ENCODE results near the gene MYLK. TPM values are rescaled to one million over a fixed set of nuclear protein-coding genes. Genes with fewer than 3 reads are reported as not detected.
A peak's percentile ranks its signal among the peaks of the same experiment; 100 is the strongest.

Gene MYLK
- total and polyA plus RNA-seq, 2 of the 4 experiments (the other 2 are of a cell fraction) = 299 to 484 TPM

DNA sequence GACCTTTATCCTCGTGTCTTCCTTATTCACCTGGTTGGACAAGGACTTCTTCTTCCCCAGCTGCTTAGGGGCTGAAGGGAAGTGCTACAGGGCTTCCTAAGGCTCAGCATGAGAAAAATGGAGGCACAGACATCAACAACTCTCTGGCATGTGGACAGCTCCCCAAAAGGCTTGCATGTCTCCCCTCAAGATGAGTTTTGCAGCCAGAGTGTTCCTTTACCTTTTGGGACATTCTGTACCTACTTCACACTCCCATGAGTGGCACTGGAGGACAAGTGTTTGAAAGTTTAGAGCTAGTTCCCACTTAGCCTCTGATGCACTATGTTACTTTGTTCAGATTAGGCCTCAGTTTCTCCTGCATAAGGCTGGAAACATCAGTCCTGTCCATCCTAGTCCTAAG, 222.2 kb downstream of the MYLK start:
- DNase-seq = no peak
- peak overlapping the region; percentile 73 for H3K14ac ChIP-seq (replicated peaks; ENCODE audit: low read depth, low read length)
- no peaks in the 10 kb centered on the region for H4K20me1 ChIP-seq (ENCODE audit: insufficient read depth, low read length)
- H4K91ac ChIP-seq (ENCODE audit: insufficient read depth, low read depth, low read length) = peak overlapping the region; percentile 98
- H2AFZ ChIP-seq (replicated peaks; ENCODE audit: low read length, poor library complexity) = no peak overlapping the region
- BruUV-seq (replicated peaks) = no TSS peak
- peak overlapping the region; percentile 70 for H2BK20ac ChIP-seq (ENCODE audit: low read depth, low read length)
- no peak overlapping the region for H3K4me2 ChIP-seq (ENCODE audit: low read depth, low read length)
- H4K8ac ChIP-seq (ENCODE audit: low read depth in 2 of 2, low read length in 2 of 2) = peak overlapping the region; percentile 92 to 93
- WGBS, 2 experiments (ENCODE audit: extremely low coverage in 2 of 2, insufficient read length in 1 of 2) = no CpG with 5 or more reads among the region's 1 CpG
- H2BK120ac ChIP-seq (ENCODE audit: low read depth, low read length) = peak overlapping the region; percentile 86
- H3K27me3 ChIP-seq (ENCODE audit: control insufficient read depth, insufficient read depth, low read length) = no peaks in the 10 kb centered on the region
- dilution Hi-C loops (cut with HindIII; ENCODE audit: low sequenced_read_pairs, unreplicated experiment) = no loop called here
- peak overlapping the region; percentile 89; the same call in 2 of the 3 replicates for H2BK15ac ChIP-seq (ENCODE audit: low read depth, low read length)
- no peak overlapping the region for H3K4me3 ChIP-seq (ENCODE audit: insufficient read depth, low read depth, low read length)
- H3K23ac ChIP-seq (ENCODE audit: low read depth, low read length) = peak overlapping the region; percentile 73; the same call in 1 of the 2 replicates
- peak overlapping the region; percentile 95 for H2AK5ac ChIP-seq (ENCODE audit: low read depth, low read length)
- POLR2A ChIA-PET (ENCODE audit: unreplicated experiment) = no interaction called here
- CTCF ChIA-PET = interaction anchor here (1.4 to 1.7 kb wide), 2 partner anchors 10 to 20 kb away, joined by 6 to 7 read pairs; no protein-coding TSS in a partner anchor
- H3K9me1 ChIP-seq (ENCODE audit: insufficient read depth, low read length) = peaks cover 35% of the 10 kb centered on the region
- TF ChIP-seq FOS (IDR thresholded peaks at IDR 0.05; ENCODE audit: low read depth, low read length) = no peak
- no peak for TF ChIP-seq RAD21 (IDR thresholded peaks at IDR 0.05; ENCODE audit: low read length)
- TF ChIP-seq, protein P1, sequence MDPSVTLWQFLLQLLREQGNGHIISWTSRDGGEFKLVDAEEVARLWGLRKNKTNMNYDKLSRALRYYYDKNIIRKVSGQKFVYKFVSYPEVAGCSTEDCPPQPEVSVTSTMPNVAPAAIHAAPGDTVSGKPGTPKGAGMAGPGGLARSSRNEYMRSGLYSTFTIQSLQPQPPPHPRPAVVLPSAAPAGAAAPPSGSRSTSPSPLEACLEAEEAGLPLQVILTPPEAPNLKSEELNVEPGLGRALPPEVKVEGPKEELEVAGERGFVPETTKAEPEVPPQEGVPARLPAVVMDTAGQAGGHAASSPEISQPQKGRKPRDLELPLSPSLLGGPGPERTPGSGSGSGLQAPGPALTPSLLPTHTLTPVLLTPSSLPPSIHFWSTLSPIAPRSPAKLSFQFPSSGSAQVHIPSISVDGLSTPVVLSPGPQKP (IDR thresholded peaks at IDR 0.05; ENCODE audit: borderline replicate concordance, low read depth, low read length) = no peak
- no peak for TF ChIP-seq CEBPB (IDR thresholded peaks at IDR 0.05; ENCODE audit: low read depth, low read length)
- no peak for TF ChIP-seq RCOR1 (IDR thresholded peaks at IDR 0.05; ENCODE audit: insufficient replicate concordance, low read length)
- no peak for TF ChIP-seq POLR2A (IDR thresholded peaks at IDR 0.05; ENCODE audit: low read depth, low read length)
- no peak for TF ChIP-seq BHLHE40 (IDR thresholded peaks at IDR 0.05; ENCODE audit: low read depth, low read length)
- TF ChIP-seq, protein P2, sequence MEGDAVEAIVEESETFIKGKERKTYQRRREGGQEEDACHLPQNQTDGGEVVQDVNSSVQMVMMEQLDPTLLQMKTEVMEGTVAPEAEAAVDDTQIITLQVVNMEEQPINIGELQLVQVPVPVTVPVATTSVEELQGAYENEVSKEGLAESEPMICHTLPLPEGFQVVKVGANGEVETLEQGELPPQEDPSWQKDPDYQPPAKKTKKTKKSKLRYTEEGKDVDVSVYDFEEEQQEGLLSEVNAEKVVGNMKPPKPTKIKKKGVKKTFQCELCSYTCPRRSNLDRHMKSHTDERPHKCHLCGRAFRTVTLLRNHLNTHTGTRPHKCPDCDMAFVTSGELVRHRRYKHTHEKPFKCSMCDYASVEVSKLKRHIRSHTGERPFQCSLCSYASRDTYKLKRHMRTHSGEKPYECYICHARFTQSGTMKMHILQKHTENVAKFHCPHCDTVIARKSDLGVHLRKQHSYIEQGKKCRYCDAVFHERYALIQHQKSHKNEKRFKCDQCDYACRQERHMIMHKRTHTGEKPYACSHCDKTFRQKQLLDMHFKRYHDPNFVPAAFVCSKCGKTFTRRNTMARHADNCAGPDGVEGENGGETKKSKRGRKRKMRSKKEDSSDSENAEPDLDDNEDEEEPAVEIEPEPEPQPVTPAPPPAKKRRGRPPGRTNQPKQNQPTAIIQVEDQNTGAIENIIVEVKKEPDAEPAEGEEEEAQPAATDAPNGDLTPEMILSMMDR (conservative IDR thresholded peaks at IDR 0.05; ENCODE audit: low read depth, low read length) = no peak
- H3K79me1 ChIP-seq (ENCODE audit: low read depth in 1 of 2, low read length in 2 of 2) = peaks cover 9 to 45% of the 10 kb centered on the region in 2 experiments
- H3K4ac ChIP-seq (ENCODE audit: low read depth, low read length) = peak overlapping the region; percentile 97
- H3K56ac ChIP-seq (ENCODE audit: extremely low read depth, insufficient read depth, low read length) = peak overlapping the region; percentile 78; the same call in 1 of the 2 replicates
- H3K9ac ChIP-seq (ENCODE audit: low read depth, low read length) = peak overlapping the region; percentile 77
- H3K9me3 ChIP-seq (ENCODE audit: control insufficient read depth, insufficient read depth, low read length) = no peaks in the 10 kb centered on the region
- peak overlapping the region; percentile 94 for H3K18ac ChIP-seq (ENCODE audit: low read depth, low read length)
- peak overlapping the region; percentile 96 for H4K5ac ChIP-seq (ENCODE audit: low read depth, low read length)
- peak overlapping the region; percentile 71 for H2AK9ac ChIP-seq (replicated peaks; ENCODE audit: low read depth, low read length, poor library complexity)
- H3K27ac ChIP-seq (ENCODE audit: insufficient read depth, low read length) = peak overlapping the region; percentile 89
- no peak for ATAC-seq (ENCODE audit: low read depth)
- in situ Hi-C loops (cut with MboI; ENCODE audit: low sequenced_read_pairs) = no loop called here
- intact Hi-C loops (cut with micrococcal nuclease) = no loop called here
- H3K36me3 ChIP-seq (ENCODE audit: control insufficient read depth, insufficient read depth, low read length) = peaks cover 74% of the 10 kb centered on the region
- peaks cover 26% of the 10 kb centered on the region for H3K4me1 ChIP-seq (ENCODE audit: control insufficient read depth, insufficient read depth, low read length)
- peak overlapping the region; percentile 88 for H2BK5ac ChIP-seq (ENCODE audit: low read depth, low read length, poor library complexity, severe bottlenecking)

Data from IMR-90 (cell line).